SU-DHL-6 (cell line): Measurements from ENCODE around the gene RBL1.
"Not testable (repeated sequence)": the region's sequence is repeated elsewhere in the genome, so short reads cannot be mapped to it uniquely, and the experiment has no call there.

Source experiments
- EZH2phosphoT487 ChIP-seq: fragments of 200-600 bp; sonication (generic), shearing (Covaris generic); conservative IDR thresholded peaks from 2 replicates; pipeline ENCODE4 v1.6.1; 2018; ENCODE audit warnings: mild to moderate bottlenecking, antibody characterized with exemption, low read length, moderate library complexity, mixed read lengths
- TF ChIP-seq, protein P1 (sequence below): fragments of 200-600 bp; sonication (generic); IDR thresholded peaks from one replicate; pipeline ENCODE4 v1.5.1; 2017; ENCODE audit warnings: antibody characterized with exemption, mild to moderate bottlenecking, low read length, moderate library complexity; ENCODE audit not compliant: insufficient read depth, poor library complexity, severe bottlenecking

DNA sequence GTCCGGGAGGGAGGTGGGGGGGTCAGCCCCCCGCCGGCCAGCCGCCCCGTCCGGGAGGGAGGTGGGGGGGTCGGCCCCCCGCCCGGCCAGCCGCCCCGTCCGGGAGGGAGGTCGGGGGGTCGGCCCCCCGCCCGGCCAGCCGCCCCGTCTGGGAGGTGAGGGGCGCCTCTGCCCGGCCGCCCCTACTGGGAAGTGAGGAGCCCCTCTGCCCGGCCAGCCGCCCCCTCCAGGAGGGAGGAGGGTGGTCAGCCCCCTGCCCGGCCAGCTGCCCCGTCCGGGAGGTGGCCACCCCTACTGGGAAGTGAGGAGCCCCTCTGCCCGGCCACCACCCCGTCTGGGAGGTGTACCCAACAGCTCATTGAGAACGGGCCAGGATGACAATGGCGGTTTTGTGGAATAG is 30.5 kb upstream of the RBL1 start:
- TF ChIP-seq, protein P1, sequence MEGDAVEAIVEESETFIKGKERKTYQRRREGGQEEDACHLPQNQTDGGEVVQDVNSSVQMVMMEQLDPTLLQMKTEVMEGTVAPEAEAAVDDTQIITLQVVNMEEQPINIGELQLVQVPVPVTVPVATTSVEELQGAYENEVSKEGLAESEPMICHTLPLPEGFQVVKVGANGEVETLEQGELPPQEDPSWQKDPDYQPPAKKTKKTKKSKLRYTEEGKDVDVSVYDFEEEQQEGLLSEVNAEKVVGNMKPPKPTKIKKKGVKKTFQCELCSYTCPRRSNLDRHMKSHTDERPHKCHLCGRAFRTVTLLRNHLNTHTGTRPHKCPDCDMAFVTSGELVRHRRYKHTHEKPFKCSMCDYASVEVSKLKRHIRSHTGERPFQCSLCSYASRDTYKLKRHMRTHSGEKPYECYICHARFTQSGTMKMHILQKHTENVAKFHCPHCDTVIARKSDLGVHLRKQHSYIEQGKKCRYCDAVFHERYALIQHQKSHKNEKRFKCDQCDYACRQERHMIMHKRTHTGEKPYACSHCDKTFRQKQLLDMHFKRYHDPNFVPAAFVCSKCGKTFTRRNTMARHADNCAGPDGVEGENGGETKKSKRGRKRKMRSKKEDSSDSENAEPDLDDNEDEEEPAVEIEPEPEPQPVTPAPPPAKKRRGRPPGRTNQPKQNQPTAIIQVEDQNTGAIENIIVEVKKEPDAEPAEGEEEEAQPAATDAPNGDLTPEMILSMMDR = not testable (repeated sequence)
- TF ChIP-seq EZH2phosphoT487 = not testable (repeated sequence)
